ENCODE results near the gene FGF22. TPM values are rescaled to one million over a fixed set of nuclear protein-coding genes. Genes with fewer than 3 reads are reported as not detected.

FGF22 gene
- total and polyA plus RNA-seq, 2 of the 4 experiments (the other 2 are of a cell fraction) = 0.14 TPM; not detected in 1

- Histone ChIP-seq H2BK20ac (ENCODE audit: low read depth, low read length) (no peak overlapping the region), H3K14ac (replicated peaks; ENCODE audit: low read depth, low read length) (no peak overlapping the region), H3K27me3 (ENCODE audit: control insufficient read depth, insufficient read depth, low read length) (no peaks in the 10 kb centered on the region), H3K4me1 (ENCODE audit: control insufficient read depth, insufficient read depth, low read length) (no peaks in the 10 kb centered on the region), H3K27ac (ENCODE audit: insufficient read depth, low read length) (no peak overlapping the region), H3K23ac (ENCODE audit: low read depth, low read length) (no peak overlapping the region), H2BK5ac (ENCODE audit: low read depth, low read length, poor library complexity, severe bottlenecking) (no peak overlapping the region), H3K4ac (ENCODE audit: low read depth, low read length) (no peak overlapping the region), H3K56ac (ENCODE audit: extremely low read depth, insufficient read depth, low read length) (no peak overlapping the region), H4K5ac (ENCODE audit: low read depth, low read length) (no peak overlapping the region), H3K4me2 (ENCODE audit: low read depth, low read length) (no peak overlapping the region), H4K20me1 (ENCODE audit: insufficient read depth, low read length) (peaks cover 62% of the 10 kb centered on the region), H3K18ac (ENCODE audit: low read depth, low read length) (no peak overlapping the region), H2BK120ac (ENCODE audit: low read depth, low read length) (no peak overlapping the region), H4K8ac (ENCODE audit: low read depth in 2 of 2, low read length in 2 of 2) (no peak overlapping the region), H4K91ac (ENCODE audit: insufficient read depth, low read depth, low read length) (no peak overlapping the region), H2AK5ac (ENCODE audit: low read depth, low read length) (no peak overlapping the region), H2AK9ac (replicated peaks; ENCODE audit: low read depth, low read length, poor library complexity) (peak overlapping the region; percentile 55), H2AFZ (replicated peaks; ENCODE audit: low read length, poor library complexity) (no peak overlapping the region), H3K36me3 (ENCODE audit: control insufficient read depth, insufficient read depth, low read length) (peaks cover 34% of the 10 kb centered on the region), H3K9ac (ENCODE audit: low read depth, low read length) (no peak overlapping the region), H3K4me3 (ENCODE audit: insufficient read depth, low read depth, low read length) (no peak overlapping the region), H3K9me3 (ENCODE audit: control insufficient read depth, insufficient read depth, low read length) (no peaks in the 10 kb centered on the region), H2BK15ac (ENCODE audit: low read depth, low read length) (no peak overlapping the region), H3K79me1 (ENCODE audit: low read depth in 1 of 2, low read length in 2 of 2) (peaks cover 0 to 41% of the 10 kb centered on the region in 2 experiments; a peak in 3 of 4 replicates), H3K9me1 (ENCODE audit: insufficient read depth, low read length) (no peaks in the 10 kb centered on the region)
- ATAC-seq (ENCODE audit: low read depth) (no peak), DNase-seq (no peak)
- in situ Hi-C loops (cut with MboI; ENCODE audit: low sequenced_read_pairs) (no loop called here), intact Hi-C loops (cut with micrococcal nuclease) (no loop called here), dilution Hi-C loops (cut with HindIII; ENCODE audit: low sequenced_read_pairs, unreplicated experiment) (no loop called here)
- POLR2A ChIA-PET (ENCODE audit: unreplicated experiment) = interaction anchor here (0.6 kb wide), 1 partner anchor 139 kb away, joined by 3 read pairs; no protein-coding TSS in a partner anchor
- CTCF ChIA-PET = no interaction called here
- WGBS, 2 experiments (ENCODE audit: extremely low coverage in 2 of 2, insufficient read length in 1 of 2) = 83% methylated on average over 4 of the region's 17 CpGs; no CpG with 5 or more reads in 1 of the 2 experiments
- BruUV-seq (replicated peaks) = no TSS peak
- TF ChIP-seq FOS (IDR thresholded peaks at IDR 0.05; ENCODE audit: low read depth, low read length) (no peak), MXI1 (IDR thresholded peaks at IDR 0.05; ENCODE audit: borderline replicate concordance, low read depth, low read length) (no peak), MAZ (IDR thresholded peaks at IDR 0.05; ENCODE audit: borderline replicate concordance, low read depth, low read length) (no peak), CHD1 (IDR thresholded peaks at IDR 0.05; ENCODE audit: low read depth, low read length) (no peak), POLR2A (IDR thresholded peaks at IDR 0.05; ENCODE audit: low read depth, low read length) (no peak), RAD21 (IDR thresholded peaks at IDR 0.05; ENCODE audit: low read length) (no peak), CTCF (conservative IDR thresholded peaks at IDR 0.05; ENCODE audit: low read depth, low read length) (no peak), MAFK (IDR thresholded peaks at IDR 0.05; ENCODE audit: low read depth, low read length) (no peak), CEBPB (IDR thresholded peaks at IDR 0.05; ENCODE audit: low read depth, low read length) (no peak), RFX5 (IDR thresholded peaks at IDR 0.05; ENCODE audit: low read depth, low read length) (no peak), ELK1 (IDR thresholded peaks at IDR 0.05; ENCODE audit: borderline replicate concordance, low read depth, low read length) (no peak), BHLHE40 (IDR thresholded peaks at IDR 0.05; ENCODE audit: low read depth, low read length) (no peak), RCOR1 (IDR thresholded peaks at IDR 0.05; ENCODE audit: insufficient replicate concordance, low read length) (no peak)
Measured at GRCh38 chr19:653425-653824, 13.7 kb downstream of the FGF22 start.

Data from IMR-90 (cell line).